ENCODE data around the gene MPL.

DNA sequence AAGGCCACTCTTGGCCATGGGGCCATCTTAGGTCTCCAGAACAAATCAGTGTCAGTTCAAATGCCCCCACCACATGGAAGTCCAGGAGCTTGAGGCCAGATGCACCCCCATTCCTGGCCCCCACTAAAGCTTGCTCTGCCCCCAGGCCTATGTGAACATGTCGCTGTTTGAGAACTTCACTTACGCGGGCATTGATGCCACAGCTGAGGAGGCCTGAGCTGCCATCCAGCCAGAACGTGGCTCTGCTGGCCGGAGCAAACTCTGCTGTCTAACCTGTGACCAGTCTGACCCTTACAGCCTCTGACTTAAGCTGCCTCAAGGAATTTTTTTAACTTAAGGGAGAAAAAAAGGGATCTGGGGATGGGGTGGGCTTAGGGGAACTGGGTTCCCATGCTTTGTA lies 15.1 kb upstream of the MPL start:
- TF ChIP-seq JUND (IDR thresholded peaks at IDR 0.05; ENCODE audit: low read depth, low read length): no peak
- no peak for TF ChIP-seq RFX5 (IDR thresholded peaks at IDR 0.05; ENCODE audit: low read depth, low read length)
- TF ChIP-seq ZNF217 (IDR thresholded peaks at IDR 0.05): no peak
- TF ChIP-seq POLR2AphosphoS5 (IDR thresholded peaks at IDR 0.05; ENCODE audit: low read length): no peak
- TF ChIP-seq POLR2A (IDR thresholded peaks at IDR 0.05; ENCODE audit: low read depth, low read length): no peak
- TF ChIP-seq, protein P1, sequence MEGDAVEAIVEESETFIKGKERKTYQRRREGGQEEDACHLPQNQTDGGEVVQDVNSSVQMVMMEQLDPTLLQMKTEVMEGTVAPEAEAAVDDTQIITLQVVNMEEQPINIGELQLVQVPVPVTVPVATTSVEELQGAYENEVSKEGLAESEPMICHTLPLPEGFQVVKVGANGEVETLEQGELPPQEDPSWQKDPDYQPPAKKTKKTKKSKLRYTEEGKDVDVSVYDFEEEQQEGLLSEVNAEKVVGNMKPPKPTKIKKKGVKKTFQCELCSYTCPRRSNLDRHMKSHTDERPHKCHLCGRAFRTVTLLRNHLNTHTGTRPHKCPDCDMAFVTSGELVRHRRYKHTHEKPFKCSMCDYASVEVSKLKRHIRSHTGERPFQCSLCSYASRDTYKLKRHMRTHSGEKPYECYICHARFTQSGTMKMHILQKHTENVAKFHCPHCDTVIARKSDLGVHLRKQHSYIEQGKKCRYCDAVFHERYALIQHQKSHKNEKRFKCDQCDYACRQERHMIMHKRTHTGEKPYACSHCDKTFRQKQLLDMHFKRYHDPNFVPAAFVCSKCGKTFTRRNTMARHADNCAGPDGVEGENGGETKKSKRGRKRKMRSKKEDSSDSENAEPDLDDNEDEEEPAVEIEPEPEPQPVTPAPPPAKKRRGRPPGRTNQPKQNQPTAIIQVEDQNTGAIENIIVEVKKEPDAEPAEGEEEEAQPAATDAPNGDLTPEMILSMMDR (IDR thresholded peaks at IDR 0.05 in 2 of 3, conservative IDR thresholded peaks at IDR 0.05 in 1 of 3; ENCODE audit: control insufficient read depth in 2 of 3, extremely low read depth in 1 of 3, insufficient read depth in 1 of 3, low read depth in 3 of 3, low read length in 3 of 3): no peak
- no peak for TF ChIP-seq MTA3 (IDR thresholded peaks at IDR 0.05; ENCODE audit: borderline replicate concordance, low read length)
- TF ChIP-seq, protein P2, sequence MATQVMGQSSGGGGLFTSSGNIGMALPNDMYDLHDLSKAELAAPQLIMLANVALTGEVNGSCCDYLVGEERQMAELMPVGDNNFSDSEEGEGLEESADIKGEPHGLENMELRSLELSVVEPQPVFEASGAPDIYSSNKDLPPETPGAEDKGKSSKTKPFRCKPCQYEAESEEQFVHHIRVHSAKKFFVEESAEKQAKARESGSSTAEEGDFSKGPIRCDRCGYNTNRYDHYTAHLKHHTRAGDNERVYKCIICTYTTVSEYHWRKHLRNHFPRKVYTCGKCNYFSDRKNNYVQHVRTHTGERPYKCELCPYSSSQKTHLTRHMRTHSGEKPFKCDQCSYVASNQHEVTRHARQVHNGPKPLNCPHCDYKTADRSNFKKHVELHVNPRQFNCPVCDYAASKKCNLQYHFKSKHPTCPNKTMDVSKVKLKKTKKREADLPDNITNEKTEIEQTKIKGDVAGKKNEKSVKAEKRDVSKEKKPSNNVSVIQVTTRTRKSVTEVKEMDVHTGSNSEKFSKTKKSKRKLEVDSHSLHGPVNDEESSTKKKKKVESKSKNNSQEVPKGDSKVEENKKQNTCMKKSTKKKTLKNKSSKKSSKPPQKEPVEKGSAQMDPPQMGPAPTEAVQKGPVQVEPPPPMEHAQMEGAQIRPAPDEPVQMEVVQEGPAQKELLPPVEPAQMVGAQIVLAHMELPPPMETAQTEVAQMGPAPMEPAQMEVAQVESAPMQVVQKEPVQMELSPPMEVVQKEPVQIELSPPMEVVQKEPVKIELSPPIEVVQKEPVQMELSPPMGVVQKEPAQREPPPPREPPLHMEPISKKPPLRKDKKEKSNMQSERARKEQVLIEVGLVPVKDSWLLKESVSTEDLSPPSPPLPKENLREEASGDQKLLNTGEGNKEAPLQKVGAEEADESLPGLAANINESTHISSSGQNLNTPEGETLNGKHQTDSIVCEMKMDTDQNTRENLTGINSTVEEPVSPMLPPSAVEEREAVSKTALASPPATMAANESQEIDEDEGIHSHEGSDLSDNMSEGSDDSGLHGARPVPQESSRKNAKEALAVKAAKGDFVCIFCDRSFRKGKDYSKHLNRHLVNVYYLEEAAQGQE (IDR thresholded peaks at IDR 0.05; ENCODE audit: low read depth, low read length): no peak

Data from GM12878 (cell line).